ENCODE measurements around the gene RNLS. TPM values are rescaled to one million over a fixed set of nuclear protein-coding genes. Genes with fewer than 3 reads are reported as not detected.
"Not testable (repeated sequence)": the region's sequence is repeated elsewhere in the genome, so short reads cannot be mapped to it uniquely, and the experiment has no call there.

The RNLS gene
- total RNA-seq, 1 donor from 2014 or later = 5.3 TPM

- no peak for DNase-seq (ENCODE audit: low spot score)
Observed at GRCh38 chr10:88297103-88297502, 286.0 kb downstream of the RNLS start.

GRCh38 chr10:88293651-88294230, 289.4 kb downstream of the RNLS start:
- DNase-seq (ENCODE audit: low spot score) = no peak

GRCh38 chr10:88293073-88293472, 290.0 kb downstream of the RNLS start:
- no peak for DNase-seq (ENCODE audit: low spot score)

- DNase-seq (ENCODE audit: low spot score) = no peak
Observed at GRCh38 chr10:88292185-88292514, 291.0 kb downstream of the RNLS start.

- DNase-seq (ENCODE audit: low spot score) = no peak
Observed at GRCh38 chr10:88291289-88292184, 291.6 kb downstream of the RNLS start.

- DNase-seq (ENCODE audit: low spot score) = no peak
Observed at GRCh38 chr10:88289342-88289741, 293.8 kb downstream of the RNLS start.

- no peak for DNase-seq (ENCODE audit: low spot score)
Observed at GRCh38 chr10:88288320-88289059, 294.6 kb downstream of the RNLS start.

GRCh38 chr10:88286030-88286429, 297.1 kb downstream of the RNLS start:
- no peak for DNase-seq (ENCODE audit: low spot score)

GRCh38 chr10:88281592-88282347, 301.3 kb downstream of the RNLS start:
- peak; percentile 21 for DNase-seq (ENCODE audit: low spot score)

GRCh38 chr10:88280518-88280917, 302.6 kb downstream of the RNLS start:
- DNase-seq (ENCODE audit: low spot score) = no peak

- no peak for DNase-seq (ENCODE audit: low spot score)
Observed at GRCh38 chr10:88278912-88279311, 304.2 kb downstream of the RNLS start.

GRCh38 chr10:88276945-88277344, 306.2 kb downstream of the RNLS start:
- DNase-seq (ENCODE audit: low spot score) = not testable (repeated sequence)

- DNase-seq (ENCODE audit: low spot score) = no peak
Observed at GRCh38 chr10:88274286-88274685, 308.8 kb downstream of the RNLS start.

GRCh38 chr10:88273567-88273966, 309.6 kb downstream of the RNLS start:
- DNase-seq (ENCODE audit: low spot score) = no peak

- DNase-seq (ENCODE audit: low spot score) = no peak
Observed at GRCh38 chr10:88271761-88272543, 311.2 kb downstream of the RNLS start.

GRCh38 chr10:88270871-88271713, 312.0 kb downstream of the RNLS start:
- peak; percentile 41 for DNase-seq (ENCODE audit: low spot score)

GRCh38 chr10:88270061-88270808, 312.9 kb downstream of the RNLS start:
- DNase-seq (ENCODE audit: low spot score) = no peak

- DNase-seq (ENCODE audit: low spot score) = no peak
Observed at GRCh38 chr10:88262591-88263234, 320.4 kb downstream of the RNLS start.

GRCh38 chr10:88261152-88261551, 322.0 kb downstream of the RNLS start:
- no peak for DNase-seq (ENCODE audit: low spot score)

Measured in umbilical cord (tissue), 2 donors.